ENCODE results near the gene ZBTB3. TPM values are rescaled to one million over a fixed set of nuclear protein-coding genes. Genes with fewer than 3 reads are reported as not detected.
A peak's percentile ranks its signal among the peaks of the same experiment; 100 is the strongest.

Gene ZBTB3
- total and polyA plus RNA-seq, 2 of the 13 experiments (the other 11 are each of a cell fraction or from before 2014, with no cell fraction given), result 3.4 to 5.2 TPM

DNA sequence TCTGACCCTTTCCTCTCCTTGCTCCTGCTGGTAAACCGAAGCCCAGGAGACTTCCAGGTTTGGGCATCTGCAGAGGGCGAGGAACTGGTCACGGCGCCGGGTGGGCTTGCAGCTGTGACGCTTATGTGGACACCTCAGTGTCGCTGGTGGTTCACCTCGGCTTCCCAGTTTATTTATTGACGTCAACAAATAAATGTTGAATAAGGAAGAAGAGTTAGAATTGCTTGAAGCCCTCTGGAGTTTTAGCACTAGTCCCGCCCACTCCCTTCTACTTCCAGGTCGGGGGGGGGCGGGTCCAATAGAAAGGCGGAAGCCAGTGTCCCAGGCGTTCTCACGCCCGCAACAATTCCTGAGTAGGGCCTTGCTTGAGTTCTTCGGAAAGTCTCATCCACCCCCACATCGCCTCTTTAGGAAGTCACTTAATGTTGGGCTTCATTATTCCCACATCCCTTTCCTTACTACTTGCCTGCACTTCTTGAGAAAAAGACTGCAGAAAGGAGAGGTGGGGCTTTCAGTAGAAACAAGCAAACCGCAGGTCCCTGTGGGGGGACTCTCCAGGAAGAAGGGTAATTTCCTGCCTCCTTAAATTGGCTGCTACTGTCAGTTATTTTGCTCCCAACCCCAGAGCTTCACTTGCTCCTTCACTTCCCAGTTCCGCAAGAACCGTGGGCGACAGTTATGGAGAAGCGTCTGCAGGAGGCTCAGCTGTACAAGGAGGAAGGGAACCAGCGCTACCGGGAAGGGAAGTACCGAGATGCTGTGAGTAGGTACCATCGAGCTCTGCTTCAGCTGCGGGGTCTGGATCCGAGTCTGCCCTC is 25.6 kb downstream of the ZBTB3 start, which contains the start of gene TTC9C (continued):
- TF ChIP-seq HNF1A (IDR thresholded peaks at IDR 0.05; ENCODE audit: low read depth), result no peak
- TF ChIP-seq HNF1A (CRISPR knock-in tag; IDR thresholded peaks at IDR 0.05; ENCODE audit: borderline replicate concordance), result no peak
- TF ChIP-seq RORA (CRISPR knock-in tag; IDR thresholded peaks at IDR 0.05), result no peak
- peak; percentile 93 for TF ChIP-seq KDM5A (IDR thresholded peaks at IDR 0.05; ENCODE audit: borderline replicate concordance, low read length)
- TF ChIP-seq ZSCAN25 (CRISPR knock-in tag; IDR thresholded peaks at IDR 0.05), result no peak
- peak; percentile 60 for TF ChIP-seq NFIC (IDR thresholded peaks at IDR 0.05; ENCODE audit: low read length)
- TF ChIP-seq NFRKB (IDR thresholded peaks at IDR 0.05), result no peak
- TF ChIP-seq SRY (CRISPR knock-in tag; IDR thresholded peaks at IDR 0.05), result no peak
- no peak for TF ChIP-seq ZNF570 (CRISPR knock-in tag; IDR thresholded peaks at IDR 0.05; ENCODE audit: borderline replicate concordance)
- TF ChIP-seq HMGA1 (CRISPR knock-in tag; conservative IDR thresholded peaks at IDR 0.05), result no peak
- TF ChIP-seq ZNF407 (CRISPR knock-in tag; IDR thresholded peaks at IDR 0.05; ENCODE audit: not compliant biosample characterization), result no peak
- TF ChIP-seq RBAK (CRISPR knock-in tag; IDR thresholded peaks at IDR 0.05), result no peak
- TF ChIP-seq SMAD3 (CRISPR knock-in tag; IDR thresholded peaks at IDR 0.05), result no peak
- TF ChIP-seq ZNF329 (CRISPR knock-in tag; IDR thresholded peaks at IDR 0.05; ENCODE audit: low read depth), result no peak
- no peak for TF ChIP-seq SUZ12 (IDR thresholded peaks at IDR 0.05; ENCODE audit: low read depth, low read length)
- TF ChIP-seq HNRNPK (IDR thresholded peaks at IDR 0.05; ENCODE audit: low read depth, low read length, poor library complexity, severe bottlenecking), result no peak
- TF ChIP-seq ZFX (CRISPR knock-in tag; IDR thresholded peaks at IDR 0.05; ENCODE audit: low read depth), result peak; percentile 74
- no peak for TF ChIP-seq BORCS8-MEF2B (CRISPR knock-in tag; IDR thresholded peaks at IDR 0.05)
